ENCODE data around the gene ZNF426. TPM values are rescaled to one million over a fixed set of nuclear protein-coding genes. Genes with fewer than 3 reads are reported as not detected.
"Not testable (repeated sequence)": the region's sequence is repeated elsewhere in the genome, so short reads cannot be mapped to it uniquely, and the experiment has no call there.

The ZNF426 gene
- total RNA-seq (2014; rRNA removed; shearing (Covaris generic)): 0.68 and 8.9 TPM in 2 replicates

DNA sequence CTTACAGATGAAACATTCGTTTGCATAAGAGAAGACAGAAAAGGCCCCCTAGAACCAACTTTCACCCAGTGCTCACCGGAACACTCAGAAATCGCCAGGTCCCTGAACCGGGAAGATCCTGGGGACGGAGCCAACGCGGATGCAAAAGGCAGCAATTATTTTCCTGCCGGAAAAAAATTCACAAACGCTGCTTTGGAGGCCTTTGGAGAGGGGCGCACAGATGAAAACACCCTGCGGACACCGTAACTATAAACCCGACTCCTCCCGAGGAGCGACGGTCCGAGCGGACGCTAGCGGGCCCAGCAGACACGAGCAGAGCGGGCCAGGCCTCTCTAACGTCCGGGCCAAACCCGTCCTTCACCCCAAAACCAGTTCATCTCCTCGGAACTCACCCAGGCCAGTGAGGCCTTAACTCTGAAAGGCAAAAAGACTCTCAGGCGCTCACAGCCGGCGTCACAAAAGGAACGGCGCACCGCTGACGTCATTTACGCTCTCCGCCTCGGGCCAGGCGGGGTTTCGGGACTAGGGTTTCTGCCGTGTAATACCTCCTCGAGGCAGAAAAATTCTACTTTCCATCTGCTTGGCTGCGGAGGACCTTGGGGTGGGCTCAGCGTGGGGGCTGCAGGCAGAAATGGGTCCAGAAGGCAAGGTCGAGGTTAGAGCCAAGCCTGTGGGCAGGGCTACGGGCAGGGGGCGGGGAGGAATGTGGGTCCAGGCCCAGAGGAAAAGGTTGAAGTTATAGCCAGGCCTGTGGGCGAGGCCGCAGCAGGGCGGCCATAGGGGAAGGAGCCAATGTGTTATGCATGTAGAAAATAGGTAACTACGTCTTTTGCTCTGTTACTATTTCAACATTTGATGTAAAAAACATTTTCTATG lies at the start of gene ZNF426:
Gene ZNF426 (minus strand): TSS at position 463 of the 876 bp plus-strand sequence. CDS start 2,413 bp downstream, outside the sequence.
- peak; percentile 86 for DNase-seq (ENCODE audit: low spot score)
- in situ Hi-C loops (cut with HindIII; ENCODE audit: low sequenced_read_pairs): no loop called here

DNA sequence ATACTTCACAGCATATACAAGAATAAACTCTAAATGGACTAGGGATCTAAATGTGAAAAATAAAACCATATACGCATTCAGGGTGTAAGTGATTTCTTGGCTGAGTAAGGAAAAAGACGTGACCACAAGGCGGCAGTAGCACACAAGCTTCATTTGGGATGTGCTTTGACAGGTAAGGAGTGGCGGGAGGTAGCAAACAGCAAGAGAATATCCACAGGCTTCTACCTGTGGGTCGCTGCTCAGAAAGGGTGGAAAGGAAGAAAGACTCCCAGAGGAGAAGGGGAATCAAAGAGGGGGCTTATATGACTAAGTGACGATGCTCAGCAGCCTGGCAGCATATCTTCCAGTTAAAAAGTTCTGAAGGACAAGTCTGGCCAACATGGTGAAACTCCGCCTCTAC lies 48.3 kb upstream of the ZNF426 start:
- in situ Hi-C loops (cut with HindIII; ENCODE audit: low sequenced_read_pairs): no loop called here

DNA sequence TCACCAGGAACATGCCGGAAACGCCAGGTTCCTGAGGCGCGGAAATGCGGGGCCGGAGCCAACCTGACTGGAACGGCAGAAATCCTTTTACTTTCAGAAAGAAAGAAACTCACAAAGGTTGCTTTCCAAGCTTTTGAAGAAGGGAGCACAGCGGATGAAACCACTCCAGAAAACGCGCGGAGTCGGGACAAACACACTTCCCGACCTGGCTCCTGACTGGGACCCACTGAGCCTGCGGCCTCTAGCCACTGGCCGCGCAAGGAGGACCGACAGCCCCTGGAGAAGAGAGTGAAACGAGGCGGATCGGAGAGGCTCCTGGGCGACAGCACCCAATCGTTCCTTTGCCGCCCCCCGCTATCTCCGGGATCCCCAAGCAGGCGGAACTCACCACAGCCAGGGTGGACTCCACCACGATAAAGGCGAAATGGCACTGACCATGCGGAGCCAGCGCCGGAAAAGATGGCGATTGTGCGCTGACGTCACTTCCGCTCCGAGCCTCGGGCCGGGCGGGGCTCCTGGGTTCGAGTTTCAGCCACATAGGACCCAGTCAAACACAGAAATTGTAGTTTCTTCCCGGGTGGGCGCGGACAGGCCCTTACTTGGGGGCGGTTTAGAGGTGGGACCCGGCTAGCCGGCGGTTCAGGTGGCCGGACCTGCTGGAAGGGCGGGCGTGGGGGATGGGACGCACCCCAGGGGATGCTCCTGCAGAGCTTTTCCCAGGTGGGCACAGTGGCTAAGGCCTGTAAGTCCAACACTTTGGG lies 45.8 kb upstream of the ZNF426 start, which contains the start of gene ZNF121:
Gene ZNF121 (minus strand): TSS at position 432 of the 761 bp plus-strand sequence. CDS start 16,407 bp downstream, outside the sequence.
- in situ Hi-C loops (cut with HindIII; ENCODE audit: low sequenced_read_pairs): no loop called here
- DNase-seq (ENCODE audit: low spot score): peak; percentile 89

More for the DNA sequence above, 48.3 kb upstream of the ZNF426 start:
- DNase-seq (ENCODE audit: low spot score): peak; percentile 83

DNA sequence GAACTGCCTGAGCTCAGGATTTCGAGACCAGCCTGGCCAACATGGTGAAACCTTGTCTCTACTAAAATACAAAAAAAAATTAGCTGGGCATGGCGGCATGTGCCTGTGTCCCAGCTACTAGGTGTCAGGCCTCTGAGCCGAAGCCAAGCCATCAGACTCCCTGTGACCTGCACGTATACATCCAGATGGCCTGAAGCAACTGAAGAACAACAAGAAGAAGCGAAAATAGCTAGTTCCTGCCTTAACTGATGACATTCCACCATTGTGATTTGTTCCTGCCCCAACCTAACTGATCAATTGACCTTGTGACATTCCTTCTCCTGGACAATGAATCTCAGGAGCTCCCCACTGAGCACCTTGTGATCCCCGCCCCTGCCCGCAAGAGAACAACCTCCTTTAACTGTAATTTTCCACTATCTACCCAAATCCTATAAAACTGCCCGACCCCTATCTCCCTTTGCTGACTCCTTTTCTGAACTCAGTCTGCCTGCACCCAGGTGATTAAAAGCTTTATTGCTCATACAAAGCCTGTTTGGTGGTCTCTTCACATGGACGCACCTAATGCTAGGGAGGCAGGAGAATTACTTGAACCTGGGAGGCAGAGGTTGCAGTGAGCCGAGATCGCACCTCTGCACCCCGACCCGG lies 43.8 kb upstream of the ZNF426 start:
- in situ Hi-C loops (cut with HindIII; ENCODE audit: low sequenced_read_pairs); DNase-seq (ENCODE audit: low spot score): not testable (repeated sequence)

DNA sequence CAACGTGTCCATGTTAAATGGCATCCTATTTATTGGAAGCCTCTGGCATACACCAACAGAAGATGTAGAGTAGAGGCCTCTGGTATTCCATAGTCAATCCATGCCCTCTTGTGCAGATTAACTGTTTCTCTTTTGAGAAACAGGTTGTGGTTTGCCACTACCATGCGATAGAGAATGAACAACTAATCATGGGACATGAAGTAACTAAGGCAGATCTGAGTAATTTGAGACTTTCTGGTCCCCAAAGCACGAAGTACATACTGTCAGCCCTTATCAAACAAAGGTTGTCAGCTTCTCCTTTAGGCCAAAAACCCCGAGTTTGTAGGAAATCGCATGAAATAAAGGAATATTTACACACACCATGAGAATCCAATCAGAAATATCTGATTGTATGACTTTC lies 42.3 kb upstream of the ZNF426 start:
- no peak for DNase-seq (ENCODE audit: low spot score)
- in situ Hi-C loops (cut with HindIII; ENCODE audit: low sequenced_read_pairs): no loop called here

DNA sequence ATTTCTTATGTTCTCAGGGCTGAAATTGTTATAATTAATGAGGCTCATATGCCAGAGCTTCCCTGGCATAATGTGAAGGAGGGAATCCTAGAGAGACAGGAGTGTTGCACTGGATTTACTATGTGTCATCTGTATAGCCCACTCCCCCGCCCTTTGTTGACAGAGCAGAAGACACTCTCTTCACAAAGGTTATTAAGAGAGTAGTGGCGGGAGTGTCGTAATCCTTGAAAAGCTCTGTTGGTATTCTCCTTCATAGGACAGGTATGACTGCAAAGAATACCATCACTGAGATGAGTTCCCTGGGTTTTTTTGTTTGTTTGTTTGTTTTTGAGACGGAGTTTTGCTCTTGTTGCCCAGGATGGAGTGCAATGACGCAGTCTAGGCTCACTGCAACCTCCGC lies 31.8 kb upstream of the ZNF426 start:
- DNase-seq (ENCODE audit: low spot score): no peak
- in situ Hi-C loops (cut with HindIII; ENCODE audit: low sequenced_read_pairs): no loop called here

DNA sequence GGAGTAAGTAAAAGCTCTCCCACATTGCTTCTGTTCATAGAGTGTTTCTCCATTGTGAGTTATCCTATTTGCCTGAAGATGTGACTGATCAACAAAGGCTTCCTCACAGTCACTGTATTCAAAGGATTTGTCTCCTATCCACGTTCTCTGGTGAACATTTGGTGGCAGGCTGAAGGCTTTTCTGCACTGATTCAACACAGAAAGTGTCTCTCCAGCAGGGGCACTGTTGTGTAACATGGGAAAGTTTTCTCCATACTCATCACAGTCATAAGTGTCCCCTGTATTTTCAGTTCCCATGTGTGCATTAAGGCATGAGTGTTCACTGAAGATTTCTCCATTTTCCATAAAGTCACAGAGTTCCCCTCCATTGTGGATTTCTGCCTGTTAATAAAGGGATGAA lies 28.3 kb upstream of the ZNF426 start:
- in situ Hi-C loops (cut with HindIII; ENCODE audit: low sequenced_read_pairs): no loop called here
- no peak for DNase-seq (ENCODE audit: low spot score)

DNA sequence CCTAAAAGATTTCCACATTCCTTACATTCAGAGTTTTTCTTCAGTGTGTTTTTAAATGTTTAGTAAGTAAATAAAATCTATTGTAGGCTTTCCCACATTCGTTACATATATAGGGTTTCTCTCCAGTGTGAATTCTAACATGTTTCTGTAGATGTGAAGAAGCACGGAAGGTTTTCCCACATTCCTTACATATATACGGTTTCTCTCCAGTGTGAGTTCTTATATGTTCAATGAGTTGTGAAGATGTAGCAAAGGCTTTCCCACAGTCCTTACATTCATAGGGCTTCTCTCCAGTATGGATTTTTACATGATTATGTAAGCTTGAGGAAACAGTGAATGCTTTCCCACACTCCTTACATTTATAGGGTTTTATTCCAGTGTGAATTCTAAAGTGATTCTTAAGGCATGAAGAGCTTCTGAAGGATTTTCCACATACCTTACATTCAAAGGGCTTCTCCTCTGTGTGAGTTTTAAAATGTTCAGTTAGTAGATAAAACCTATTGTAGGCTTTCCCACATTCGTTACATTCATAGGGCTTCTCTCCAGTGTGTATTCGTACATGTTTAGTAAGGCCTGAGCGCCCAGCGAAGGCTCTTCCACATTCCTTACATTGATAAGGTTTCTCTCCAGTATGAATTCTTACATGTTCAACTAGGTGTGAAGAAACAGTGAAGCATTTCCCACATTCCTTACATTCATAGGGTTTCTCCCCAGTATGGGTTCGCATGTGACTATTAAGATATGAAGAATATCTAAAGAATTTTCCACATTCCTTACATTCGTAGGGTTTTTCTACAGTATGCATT lies 27.7 kb upstream of the ZNF426 start:
- no peak for DNase-seq (ENCODE audit: low spot score)
- in situ Hi-C loops (cut with HindIII; ENCODE audit: low sequenced_read_pairs): no loop called here

DNA sequence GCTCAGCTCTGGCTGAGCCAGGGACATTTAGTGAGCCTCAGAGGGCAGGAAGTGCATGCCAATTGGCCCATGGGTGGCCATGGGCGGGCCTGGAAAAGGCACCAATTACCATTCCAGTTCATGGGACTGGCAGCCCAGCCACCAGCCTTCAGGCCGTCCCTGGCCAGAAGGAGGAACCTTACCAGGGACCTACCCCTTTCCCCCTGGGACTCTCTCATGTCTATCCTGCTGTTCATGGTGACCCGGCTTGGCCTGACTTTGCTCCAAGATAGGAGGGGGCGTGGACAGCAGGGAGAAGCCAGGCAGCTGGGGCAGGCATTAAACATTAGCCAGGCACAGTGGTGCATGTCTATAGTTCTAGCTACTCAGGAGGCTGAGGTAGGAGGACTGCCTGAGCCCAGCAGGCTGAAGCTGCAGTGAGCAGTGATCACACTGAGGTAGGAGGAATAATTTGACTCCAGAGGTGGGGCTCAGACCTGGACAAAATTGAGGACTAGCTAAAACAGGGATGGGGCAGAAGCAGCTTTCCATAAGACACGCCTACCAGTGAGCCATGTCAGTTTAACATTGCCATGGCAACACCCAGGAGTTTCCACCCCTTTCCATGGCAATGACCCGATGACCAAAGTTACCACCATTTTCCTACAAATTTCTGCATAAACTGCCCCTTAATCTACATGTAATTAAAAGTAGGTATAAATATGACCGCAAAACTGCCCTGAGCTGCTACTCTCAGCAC lies 14.3 kb upstream of the ZNF426 start:
- in situ Hi-C loops (cut with HindIII; ENCODE audit: low sequenced_read_pairs): no loop called here
- no peak for DNase-seq (ENCODE audit: low spot score)

DNA sequence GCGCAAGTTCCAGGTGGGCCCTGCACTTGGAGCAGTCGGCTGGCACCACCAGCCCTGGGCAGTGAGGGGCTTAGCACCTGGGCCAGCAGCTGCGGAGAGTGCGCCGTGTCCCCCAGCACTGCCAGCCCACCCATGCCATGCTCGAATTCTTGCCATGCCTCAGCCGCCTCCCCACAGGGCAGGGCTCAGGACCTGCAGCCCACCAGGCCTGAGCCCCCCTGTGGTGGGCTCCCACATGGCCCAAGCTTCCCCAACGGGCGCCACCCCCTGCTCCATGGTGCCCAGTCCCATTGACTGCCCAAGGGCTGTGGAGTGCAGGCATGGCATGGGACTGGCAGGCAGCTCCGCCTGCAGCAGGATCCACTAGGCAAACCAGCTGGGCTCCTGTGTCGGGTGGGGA lies 9.4 kb upstream of the ZNF426 start:
- in situ Hi-C loops (cut with HindIII; ENCODE audit: low sequenced_read_pairs): no loop called here
- DNase-seq (ENCODE audit: low spot score): no peak

DNA sequence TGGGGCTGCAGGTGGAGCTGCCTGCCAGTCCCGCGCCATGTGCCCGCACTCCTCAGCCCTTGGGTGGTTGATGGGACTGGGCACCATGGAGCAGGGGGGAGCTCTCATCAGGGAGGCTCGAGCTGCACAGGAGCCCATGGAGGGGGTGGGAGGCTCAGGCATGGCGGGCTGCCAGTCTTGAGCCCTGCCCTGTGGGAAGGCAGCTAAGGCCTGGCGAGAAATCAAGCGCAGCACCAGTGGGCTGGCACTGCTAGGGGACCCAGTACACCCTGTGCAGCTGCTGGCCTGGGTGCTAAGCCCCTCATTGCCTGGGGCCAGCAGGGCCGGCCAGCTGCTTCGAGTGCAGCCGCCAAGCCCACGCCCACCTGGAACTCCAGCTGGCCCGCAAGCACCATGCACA lies 2.8 kb upstream of the ZNF426 start:
- in situ Hi-C loops (cut with HindIII; ENCODE audit: low sequenced_read_pairs); DNase-seq (ENCODE audit: low spot score): not testable (repeated sequence)

DNA sequence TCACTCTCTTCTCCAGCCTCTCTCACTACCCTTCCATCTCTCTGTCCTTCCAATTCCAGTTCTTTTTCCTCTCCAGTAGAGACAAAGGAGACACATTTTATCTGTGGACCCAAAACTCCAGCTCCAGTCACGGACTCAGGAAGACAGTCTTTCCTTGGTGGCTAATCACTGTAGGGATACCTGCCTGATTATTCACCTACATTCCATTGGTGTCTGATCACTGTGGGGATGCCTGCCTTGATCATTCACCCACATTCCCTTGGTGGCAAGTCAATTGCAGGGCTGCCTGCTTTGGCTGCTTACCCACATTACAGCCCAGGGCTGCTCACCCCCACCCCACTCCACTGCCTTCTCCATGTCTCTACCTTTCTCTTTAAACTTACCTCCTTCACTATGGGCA lies 1.5 kb upstream of the ZNF426 start:
- DNase-seq (ENCODE audit: low spot score); in situ Hi-C loops (cut with HindIII; ENCODE audit: low sequenced_read_pairs): not testable (repeated sequence)

DNA sequence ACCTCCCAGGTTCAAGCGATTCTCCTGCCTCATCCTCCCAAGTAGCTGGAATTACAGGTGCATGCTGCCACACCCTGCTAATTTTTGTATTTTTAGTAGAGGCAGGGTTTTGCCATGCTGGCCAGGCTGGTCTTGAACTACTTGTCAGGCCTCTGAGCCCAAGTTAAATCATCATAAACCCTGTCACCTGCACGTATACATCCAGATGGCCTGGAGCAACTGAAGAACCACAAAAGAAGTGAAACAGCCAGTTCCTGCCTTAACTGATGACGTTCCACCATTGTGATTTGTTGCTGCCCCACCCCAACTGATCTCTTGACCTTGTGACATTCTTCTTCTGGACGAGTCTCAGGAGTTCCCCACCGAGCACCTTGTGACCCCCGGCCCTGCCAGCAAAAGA lies 756 bp upstream of the ZNF426 start:
- in situ Hi-C loops (cut with HindIII; ENCODE audit: low sequenced_read_pairs); DNase-seq (ENCODE audit: low spot score): not testable (repeated sequence)

DNA sequence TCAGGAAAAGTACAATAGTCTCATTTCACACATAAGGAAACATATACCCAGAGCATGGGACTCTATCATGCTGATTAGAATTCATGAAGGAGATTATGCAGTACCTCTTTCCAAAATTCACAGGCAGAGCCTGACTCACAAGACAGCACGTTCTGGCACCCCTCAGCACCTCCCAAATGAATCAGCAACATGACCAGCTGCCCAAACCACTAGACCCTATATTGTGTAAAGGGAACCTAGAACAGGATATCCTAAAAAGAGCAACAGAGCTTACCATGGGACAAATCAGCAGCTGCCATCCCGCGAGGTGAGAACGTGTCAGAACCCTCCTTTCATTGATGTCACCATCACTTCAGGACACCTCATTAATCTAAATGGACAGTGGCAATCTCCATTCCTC lies 2.5 kb downstream of the ZNF426 start:
- no peak for DNase-seq (ENCODE audit: low spot score)
- in situ Hi-C loops (cut with HindIII; ENCODE audit: low sequenced_read_pairs): no loop called here

DNA sequence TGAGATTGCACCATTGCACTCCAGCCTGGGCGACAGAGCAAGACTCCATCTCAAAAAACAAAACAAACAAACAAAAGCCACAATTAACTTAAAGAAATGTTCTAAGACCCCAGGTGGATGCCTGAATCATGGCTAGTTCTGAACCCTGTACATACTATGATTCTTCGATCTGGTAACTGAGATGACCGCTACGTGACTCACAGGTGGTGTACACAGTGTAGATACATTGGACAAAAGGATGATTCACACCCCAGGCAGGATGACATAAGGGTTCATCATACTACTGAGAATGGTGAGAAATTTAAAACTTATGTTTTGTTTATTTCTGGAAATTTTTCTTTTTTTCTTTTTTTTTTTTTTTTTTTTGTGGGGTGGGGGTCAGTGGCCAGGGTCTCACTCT lies 6.5 kb downstream of the ZNF426 start:
- DNase-seq (ENCODE audit: low spot score): no peak

DNA sequence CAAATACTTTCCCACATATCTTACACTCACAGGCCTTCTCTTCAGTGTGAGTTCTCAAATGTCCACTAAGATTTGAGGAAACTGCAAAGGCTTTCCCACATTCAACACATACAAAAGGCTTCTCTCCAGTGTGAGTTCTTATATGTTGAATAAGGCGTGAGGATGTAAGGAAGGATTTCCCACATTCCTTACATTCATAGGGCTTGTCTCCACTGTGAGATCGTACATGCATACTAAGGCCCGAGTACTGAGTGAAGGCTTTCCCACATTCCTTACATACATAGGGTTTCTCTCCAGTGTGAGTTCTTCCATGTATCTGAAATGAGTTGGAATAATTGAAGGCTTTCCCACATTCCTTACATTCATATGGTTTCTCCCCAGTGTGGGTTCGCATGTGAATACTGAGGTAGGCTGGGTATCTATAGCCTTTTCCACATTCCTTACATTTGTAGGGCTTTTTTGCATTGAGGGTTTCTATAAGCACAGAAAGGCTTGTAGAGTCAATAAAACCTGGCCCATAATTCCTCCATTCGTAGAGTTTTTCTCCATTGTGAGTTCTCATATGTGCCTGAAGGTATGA lies 9.6 kb downstream of the ZNF426 start:
- in situ Hi-C loops (cut with HindIII; ENCODE audit: low sequenced_read_pairs): no loop called here
- DNase-seq (ENCODE audit: low spot score): no peak

More for the DNA sequence above, 6.5 kb downstream of the ZNF426 start:
- in situ Hi-C loops (cut with HindIII; ENCODE audit: low sequenced_read_pairs): no loop called here

DNA sequence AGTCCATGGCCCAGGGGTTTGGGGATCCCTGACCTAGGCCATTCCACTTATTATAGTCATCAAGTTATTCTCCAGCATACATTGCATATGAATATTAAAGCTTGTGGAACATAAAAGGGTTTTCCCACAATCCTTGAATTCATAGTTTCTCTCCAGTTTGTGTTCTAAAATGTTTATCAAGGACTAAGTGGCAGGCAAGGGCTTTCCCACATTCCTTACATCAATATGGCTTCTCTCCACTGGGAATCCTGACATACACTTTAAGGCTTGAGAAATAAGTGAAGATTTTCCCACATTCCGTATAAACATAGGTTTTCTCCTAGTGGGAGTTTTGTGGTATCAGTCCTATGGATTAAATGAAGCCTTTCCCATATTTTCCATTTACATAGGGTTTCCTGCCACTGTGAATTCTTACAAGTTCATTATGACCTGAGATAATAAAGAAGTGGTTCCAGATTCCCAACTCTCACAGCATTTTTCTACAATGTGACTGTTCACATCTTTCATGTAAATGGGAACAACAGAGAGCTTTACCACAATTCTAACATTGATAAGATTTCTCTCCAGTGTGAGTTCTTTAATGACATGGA lies 14.5 kb downstream of the ZNF426 start:
- no peak for DNase-seq (ENCODE audit: low spot score)
- in situ Hi-C loops (cut with HindIII; ENCODE audit: low sequenced_read_pairs): no loop called here
